GM19468 (cell line): Measurements from ENCODE around the gene MYO6.
"Not testable (repeated sequence)": the region's sequence is repeated elsewhere in the genome, so short reads cannot be mapped to it uniquely, and the experiment has no call there.

Experiments
- ATAC-seq: cut with Tn5 transposase; IDR thresholded peaks from one replicate; pipeline ENCODE4 v1.9.1; 2021; ENCODE audit warnings: mild to moderate bottlenecking, moderate library complexity, moderate number of reproducible peaks; ENCODE audit not compliant: unreplicated experiment; ENCODE audit errors: extremely low read depth

The MYO6 gene

DNA sequence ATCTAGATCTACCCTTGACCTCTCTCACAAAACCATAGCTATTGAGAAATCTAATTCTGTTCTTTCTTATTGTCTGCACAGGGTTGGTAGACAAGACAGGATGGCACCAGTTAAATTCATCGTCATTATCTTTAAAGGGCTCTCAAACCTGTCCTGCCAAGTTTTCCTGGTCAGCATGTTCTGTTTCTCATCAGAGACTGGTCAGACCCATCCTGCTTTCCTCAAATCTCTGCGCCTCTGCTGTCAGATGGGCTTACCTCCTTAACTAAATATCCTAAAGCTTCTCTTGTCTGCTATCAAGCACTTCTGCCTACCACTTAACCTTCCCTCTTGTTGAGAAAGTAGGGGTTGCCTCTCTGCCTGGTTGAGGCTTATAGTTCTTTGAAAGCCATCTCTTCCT is 125.2 kb downstream of the MYO6 start:
- no peak for ATAC-seq

DNA sequence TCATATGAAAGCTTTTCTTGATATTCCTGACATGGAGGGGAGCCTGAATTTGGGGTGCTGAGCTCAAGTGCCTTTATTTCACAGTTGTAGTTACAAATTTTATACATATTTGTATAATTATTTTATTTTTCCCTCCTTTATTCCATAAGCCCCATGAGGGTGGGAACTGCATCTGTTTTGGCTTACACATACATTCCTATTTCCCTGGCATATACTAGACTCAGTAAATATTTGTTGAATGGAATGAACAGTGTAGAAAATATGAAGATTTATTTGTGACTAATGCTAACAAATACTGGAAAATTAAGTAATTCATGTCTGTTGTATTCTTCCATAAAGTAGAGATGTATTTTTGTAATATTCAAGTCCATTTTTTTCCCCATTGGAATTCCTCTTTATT is 127.1 kb downstream of the MYO6 start:
- ATAC-seq = no peak

- no peak for ATAC-seq
Observed at GRCh38 chr6:75880305-75880704, 131.3 kb downstream of the MYO6 start.

GRCh38 chr6:75882734-75883133 is 133.7 kb downstream of the MYO6 start:
- ATAC-seq = no peak

GRCh38 chr6:75884822-75885221 is 135.8 kb downstream of the MYO6 start:
- no peak for ATAC-seq

DNA sequence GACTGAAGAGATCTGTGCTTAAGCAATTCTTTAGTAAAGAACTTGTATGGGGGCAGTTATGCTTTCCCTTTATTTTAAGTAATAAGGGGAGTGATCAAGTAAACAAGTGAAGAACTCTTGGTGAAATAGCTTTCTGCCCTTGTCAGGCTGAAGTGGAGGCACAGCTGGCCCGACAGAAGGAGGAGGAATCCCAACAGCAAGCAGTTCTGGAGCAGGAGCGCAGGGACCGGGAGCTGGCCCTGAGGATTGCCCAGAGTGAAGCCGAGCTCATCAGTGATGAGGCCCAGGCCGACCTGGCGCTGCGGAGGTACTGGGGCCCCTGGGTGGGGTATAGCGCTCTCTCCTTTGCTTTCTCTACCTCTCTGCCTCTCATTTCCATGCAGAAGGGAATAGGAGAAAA is 143.3 kb downstream of the MYO6 start:
- no peak for ATAC-seq

DNA sequence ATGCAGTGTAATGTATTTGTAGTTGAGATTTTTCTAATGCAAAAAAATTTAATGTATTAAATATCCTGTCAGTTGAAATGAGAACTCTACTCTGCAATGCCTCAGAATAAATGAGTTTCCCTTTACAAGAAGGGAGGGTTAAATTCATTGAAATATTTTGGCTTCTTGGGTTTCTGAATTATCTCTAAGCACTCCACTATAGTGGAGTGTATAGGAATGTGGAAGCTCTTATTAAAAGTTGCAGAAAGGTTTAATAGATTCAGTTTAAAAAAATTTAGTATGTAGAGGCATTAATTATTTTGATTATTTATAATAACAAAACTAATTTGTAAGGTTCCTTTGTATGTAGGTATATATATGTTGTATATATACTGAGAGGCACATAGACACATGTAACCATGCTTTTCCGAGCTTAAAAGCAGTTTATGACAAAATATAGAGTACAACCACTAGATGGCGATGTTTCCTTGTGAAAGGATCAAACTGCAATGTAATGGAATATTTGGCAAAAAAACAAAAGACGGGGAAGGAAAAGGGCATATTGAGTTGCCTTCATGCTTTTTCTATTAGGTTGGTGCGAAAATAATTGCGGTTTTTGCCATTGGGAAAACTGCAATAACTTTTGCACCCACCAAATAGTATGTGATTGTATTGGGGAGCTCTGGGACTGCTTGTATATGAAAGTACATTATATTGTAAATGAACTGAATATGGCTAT is 144.2 kb downstream of the MYO6 start:
- ATAC-seq = no peak

DNA sequence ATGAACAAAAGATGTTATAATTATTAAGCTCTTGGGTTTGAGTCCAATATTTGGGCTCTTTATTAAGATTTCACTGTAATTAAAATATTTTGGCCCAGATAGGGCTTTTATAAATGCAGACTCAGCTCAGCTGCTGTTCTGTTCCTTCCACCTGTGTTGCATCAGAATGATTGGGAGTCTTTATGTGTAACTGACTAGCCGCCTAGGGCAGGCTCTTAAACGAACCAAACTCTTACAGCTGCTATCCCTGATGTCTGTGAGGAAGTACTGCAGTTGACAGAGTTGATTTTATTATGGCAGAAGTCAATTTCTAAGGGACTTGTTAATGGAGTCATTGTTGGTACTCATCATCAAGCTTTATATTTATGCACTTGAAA is 144.7 kb downstream of the MYO6 start:
- no peak for ATAC-seq

- ATAC-seq = no peak
Observed at GRCh38 chr6:75896526-75896925, 147.5 kb downstream of the MYO6 start.

GRCh38 chr6:75900216-75900615 is 151.2 kb downstream of the MYO6 start:
- ATAC-seq = not testable (repeated sequence)

DNA sequence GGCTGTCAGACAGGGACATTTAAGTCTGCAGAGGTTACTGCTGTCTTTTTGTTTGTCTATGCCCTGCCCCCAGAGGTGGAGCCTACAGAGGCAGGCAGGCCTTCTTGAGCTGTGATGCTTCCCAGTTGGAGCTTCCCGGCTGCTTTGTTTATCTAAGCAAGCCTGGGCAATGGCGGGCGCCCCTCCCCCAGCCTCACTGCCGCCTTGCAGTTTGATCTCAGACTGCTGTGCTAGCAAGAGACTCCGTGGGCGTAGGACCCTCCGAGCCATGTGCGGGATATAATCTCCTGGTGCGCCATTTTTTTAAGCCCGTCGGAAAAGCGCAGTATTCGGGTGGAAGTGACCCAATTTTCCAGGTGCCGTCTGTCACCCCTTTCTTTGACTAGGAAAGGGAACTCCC is 156.1 kb downstream of the MYO6 start:
- not testable (repeated sequence) for ATAC-seq

GRCh38 chr6:75906871-75907270 is 157.8 kb downstream of the MYO6 start:
- no peak for ATAC-seq

DNA sequence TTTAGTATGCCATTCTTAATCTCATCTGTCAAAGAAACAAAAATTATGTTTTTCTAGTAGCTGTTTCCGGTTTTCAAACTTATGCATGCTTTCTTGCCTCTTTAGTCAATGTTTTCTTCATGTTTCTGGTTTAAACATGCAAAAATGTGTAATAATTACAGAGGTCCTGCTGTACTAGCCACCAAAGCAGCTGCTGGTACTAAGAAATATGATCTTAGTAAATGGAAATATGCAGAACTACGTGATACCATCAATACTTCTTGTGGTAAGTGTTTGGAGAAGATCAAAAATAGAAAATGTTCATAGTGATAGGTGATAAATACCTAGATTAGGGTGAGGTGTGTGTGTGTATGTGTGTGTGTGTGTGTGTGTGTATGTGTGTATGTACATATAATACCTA is 158.4 kb downstream of the MYO6 start:
- ATAC-seq = no peak

DNA sequence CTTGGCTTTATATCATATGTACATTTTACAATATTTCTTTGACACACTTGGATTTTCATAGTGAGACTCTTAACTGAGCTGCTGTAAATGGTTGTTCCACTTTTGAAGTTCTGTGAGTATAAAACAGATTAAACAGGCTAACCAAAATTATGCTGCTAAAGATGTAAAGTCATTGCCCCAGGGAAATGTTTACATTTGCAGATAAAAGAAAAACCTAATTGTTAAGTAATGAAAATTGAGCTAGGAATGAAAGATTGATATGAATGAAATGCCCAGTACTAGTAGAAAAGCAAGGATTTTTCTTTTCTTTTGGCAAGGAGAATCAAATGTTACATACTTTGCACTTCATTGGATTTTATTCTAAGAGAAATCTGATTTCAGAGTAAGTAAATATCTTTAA is 164.0 kb downstream of the MYO6 start:
- ATAC-seq = no peak

DNA sequence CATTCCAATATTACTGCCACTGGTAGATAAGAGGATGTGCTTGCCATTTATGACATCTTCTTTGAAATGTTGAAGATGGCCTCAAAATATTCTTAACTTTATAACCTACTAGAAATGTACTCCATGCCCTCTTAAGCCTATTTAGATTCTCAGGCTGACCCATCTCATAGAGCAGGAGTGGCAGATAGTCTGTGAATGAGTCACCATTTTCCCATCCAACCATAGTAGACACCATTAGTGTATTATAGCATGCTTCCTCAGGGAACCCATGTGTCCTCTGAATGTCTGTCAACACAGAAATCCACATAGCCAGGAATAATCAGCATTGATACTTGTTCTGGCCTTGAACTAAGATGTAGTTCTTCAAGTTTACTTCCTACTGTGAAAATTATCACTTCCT is 173.2 kb downstream of the MYO6 start:
- ATAC-seq = no peak

- no peak for ATAC-seq
Observed at GRCh38 chr6:75926293-75927168, 177.5 kb downstream of the MYO6 start.

DNA sequence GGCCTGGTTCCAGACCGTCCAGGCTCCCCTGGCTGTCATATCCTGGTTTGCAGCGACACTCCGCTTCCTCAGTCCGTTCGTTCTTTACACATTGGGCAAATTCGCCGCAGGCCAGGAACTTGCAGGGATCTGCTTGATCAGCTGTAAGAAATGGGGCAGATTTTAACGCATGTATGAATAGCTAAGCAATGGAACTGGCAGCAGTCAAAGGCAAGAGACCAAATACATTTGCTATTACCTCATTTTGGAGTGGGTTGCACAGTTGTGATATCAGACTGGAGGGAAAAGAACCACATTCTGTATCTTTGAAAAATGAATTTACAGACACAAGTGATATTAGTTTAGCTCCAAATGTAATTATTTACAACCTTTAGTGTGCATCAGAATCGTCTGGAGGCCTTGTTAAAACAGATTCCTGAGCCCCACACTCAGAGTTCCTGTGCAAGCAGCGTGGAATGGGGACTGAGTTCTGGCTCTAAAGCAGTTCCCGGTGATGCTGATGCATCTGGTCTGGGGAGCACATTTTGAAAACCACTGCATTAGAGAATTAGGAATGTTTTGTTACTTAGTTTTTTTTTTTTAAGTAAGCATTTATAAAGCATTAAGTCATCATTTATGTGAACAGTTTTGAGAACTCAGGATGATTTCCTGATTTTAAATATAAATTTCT is 182.1 kb downstream of the MYO6 start:
- no peak for ATAC-seq

- ATAC-seq = no peak
Observed at GRCh38 chr6:75932067-75932466, 183.0 kb downstream of the MYO6 start.

GRCh38 chr6:75933387-75933975 is 184.4 kb downstream of the MYO6 start:
- ATAC-seq = no peak

DNA sequence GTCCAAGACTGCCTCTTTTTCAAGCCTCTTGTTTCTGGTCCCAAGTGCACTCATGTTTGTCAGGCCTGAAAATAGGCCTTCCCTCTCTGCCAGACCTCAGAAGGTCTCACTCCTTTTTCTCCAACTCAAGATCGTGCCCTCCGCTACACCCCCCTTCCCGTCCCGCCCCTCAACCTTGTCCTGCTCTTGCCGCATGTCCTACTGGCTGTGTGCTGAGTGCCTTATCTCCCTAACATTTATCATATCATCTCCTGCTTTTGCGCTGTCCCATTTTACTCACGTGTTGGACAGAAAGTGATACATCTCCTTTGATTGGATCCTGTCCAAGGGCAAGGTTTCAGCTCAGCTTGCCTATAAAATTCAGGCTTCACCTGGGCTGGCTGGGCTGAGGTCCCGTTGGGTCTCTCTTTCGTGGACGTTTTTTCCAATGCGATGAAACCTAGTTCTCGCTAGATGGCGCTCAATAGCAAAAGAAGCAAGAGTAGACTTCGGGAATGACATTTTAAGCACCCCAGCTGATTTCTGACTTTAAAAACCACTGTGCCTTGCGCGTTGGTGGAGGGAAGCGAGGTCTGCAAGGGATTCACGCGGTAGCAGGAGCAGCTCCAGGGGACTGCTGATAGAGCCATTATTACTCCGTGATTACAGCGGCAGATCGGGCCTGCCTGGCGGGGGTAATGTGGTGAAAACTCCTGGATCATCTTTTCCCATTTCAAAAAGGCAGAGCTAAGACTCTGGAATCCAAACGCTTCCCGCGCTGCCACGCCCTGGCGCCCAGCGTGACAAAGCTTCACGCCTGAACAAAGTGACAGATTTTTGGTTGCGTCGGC is 185.8 kb downstream of the MYO6 start:
- ATAC-seq = peak; percentile 65
